Osteoblast (primary cell): Measurements from ENCODE around the gene RPL15. TPM values are rescaled to one million over a fixed set of nuclear protein-coding genes. Genes with fewer than 3 reads are reported as not detected.

Experiments
- DNase-seq: peaks from one replicate; pipeline ENCODE4 v3.0.0; 2011; ENCODE audit warnings: low spot score, mixed read lengths; ENCODE audit not compliant: insufficient read length; ENCODE audit errors: missing footprints
- H2AFZ ChIP-seq: 2 replicates; pipeline ENCODE4 v1.6.0; 2011; ENCODE audit warnings: mild to moderate bottlenecking, low read length
- H3K27ac ChIP-seq: 2 replicates; pipeline ENCODE4 v1.5.1; 2011; ENCODE audit warnings: mild to moderate bottlenecking, low read depth, low read length, moderate library complexity
- H3K27me3 ChIP-seq: 2 replicates; pipeline ENCODE4 v1.6.0; 2012; ENCODE audit warnings: mild to moderate bottlenecking, control low read depth, inconsistent platforms, low read length, moderate library complexity; ENCODE audit not compliant: insufficient read depth
- H3K36me3 ChIP-seq: 2 replicates; pipeline ENCODE4 v1.5.1; 2011; ENCODE audit warnings: mild to moderate bottlenecking, low read length, control low read depth, moderate library complexity; ENCODE audit not compliant: insufficient read depth
- H3K4me1 ChIP-seq: 2 replicates; pipeline ENCODE4 v1.5.1; 2011; ENCODE audit warnings: mild to moderate bottlenecking, low read length, control low read depth, moderate library complexity; ENCODE audit not compliant: insufficient read depth
- H3K4me2 ChIP-seq: 2 replicates; pipeline ENCODE4 v1.6.0; 2011; ENCODE audit warnings: mild to moderate bottlenecking, low read length; ENCODE audit not compliant: insufficient read depth
- H3K4me3 ChIP-seq: fragments of 200-600 bp; sonication (generic); 3 replicates; pipeline ENCODE4 v1.5.1; 2012; ENCODE audit warnings: mild to moderate bottlenecking, low read length, inconsistent platforms; ENCODE audit not compliant: insufficient read depth
- H3K79me2 ChIP-seq: 2 replicates; pipeline ENCODE4 v1.6.0; 2012; ENCODE audit warnings: mild to moderate bottlenecking, low read length, control low read depth, inconsistent platforms; ENCODE audit not compliant: insufficient read depth
- H3K9me3 ChIP-seq: 2 replicates; pipeline ENCODE4 v1.5.1; 2011; ENCODE audit warnings: low read depth, low read length, control low read depth
- H4K20me1 ChIP-seq: 2 replicates; pipeline ENCODE4 v1.6.0; 2012; ENCODE audit warnings: mild to moderate bottlenecking, low read length, control low read depth; ENCODE audit not compliant: insufficient read depth
- total RNA-seq: library from RNA; depleted of rRNA; stranded (reverse); fragments of >200 nt; gene quantifications from 2 replicates; pipeline ENCODE4 v1.2.3, GENCODE V29; 2012
- TF ChIP-seq, protein P1 (sequence below): IDR thresholded peaks from 2 replicates; pipeline ENCODE4 v1.5.1; 2011; ENCODE audit warnings: mild to moderate bottlenecking, low read depth, low read length, moderate library complexity; ENCODE audit errors: extremely low read depth

The RPL15 gene
- total RNA-seq, 1 donor = 1,871 TPM

DNA sequence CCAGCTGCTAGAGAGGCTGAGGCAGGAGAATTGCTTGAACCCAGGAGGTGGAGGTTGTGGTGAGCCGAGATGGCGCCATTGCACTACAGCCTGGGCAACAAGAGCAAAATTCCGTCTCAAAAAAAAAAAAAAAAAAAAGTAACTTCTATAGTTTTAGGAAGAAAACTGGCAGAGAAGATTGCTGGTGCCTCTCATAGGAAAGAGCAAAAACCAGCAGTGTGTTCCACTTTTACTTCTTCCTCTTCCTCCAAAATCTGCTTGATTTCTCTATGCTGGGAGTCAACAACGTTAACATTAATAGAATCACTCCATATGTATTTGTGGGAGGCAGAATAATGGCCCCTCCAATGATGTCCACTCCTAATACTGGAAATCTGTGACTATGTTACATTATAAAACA is 15.6 kb downstream of the RPL15 start:
- H3K4me3 ChIP-seq = no peak overlapping the region
- no peak overlapping the region for H3K4me2 ChIP-seq
- DNase-seq = no peak
- H4K20me1 ChIP-seq = no peaks in the 10 kb centered on the region
- H3K9me3 ChIP-seq = no peaks in the 10 kb centered on the region
- no peak overlapping the region for H2AFZ ChIP-seq
- no peaks in the 10 kb centered on the region for H3K36me3 ChIP-seq
- H3K79me2 ChIP-seq = no peaks in the 10 kb centered on the region
- H3K27ac ChIP-seq = no peak overlapping the region
- H3K27me3 ChIP-seq = peaks cover 4% of the 10 kb centered on the region
- no peaks in the 10 kb centered on the region for H3K4me1 ChIP-seq
- TF ChIP-seq, protein P1, sequence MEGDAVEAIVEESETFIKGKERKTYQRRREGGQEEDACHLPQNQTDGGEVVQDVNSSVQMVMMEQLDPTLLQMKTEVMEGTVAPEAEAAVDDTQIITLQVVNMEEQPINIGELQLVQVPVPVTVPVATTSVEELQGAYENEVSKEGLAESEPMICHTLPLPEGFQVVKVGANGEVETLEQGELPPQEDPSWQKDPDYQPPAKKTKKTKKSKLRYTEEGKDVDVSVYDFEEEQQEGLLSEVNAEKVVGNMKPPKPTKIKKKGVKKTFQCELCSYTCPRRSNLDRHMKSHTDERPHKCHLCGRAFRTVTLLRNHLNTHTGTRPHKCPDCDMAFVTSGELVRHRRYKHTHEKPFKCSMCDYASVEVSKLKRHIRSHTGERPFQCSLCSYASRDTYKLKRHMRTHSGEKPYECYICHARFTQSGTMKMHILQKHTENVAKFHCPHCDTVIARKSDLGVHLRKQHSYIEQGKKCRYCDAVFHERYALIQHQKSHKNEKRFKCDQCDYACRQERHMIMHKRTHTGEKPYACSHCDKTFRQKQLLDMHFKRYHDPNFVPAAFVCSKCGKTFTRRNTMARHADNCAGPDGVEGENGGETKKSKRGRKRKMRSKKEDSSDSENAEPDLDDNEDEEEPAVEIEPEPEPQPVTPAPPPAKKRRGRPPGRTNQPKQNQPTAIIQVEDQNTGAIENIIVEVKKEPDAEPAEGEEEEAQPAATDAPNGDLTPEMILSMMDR = no peak

DNA sequence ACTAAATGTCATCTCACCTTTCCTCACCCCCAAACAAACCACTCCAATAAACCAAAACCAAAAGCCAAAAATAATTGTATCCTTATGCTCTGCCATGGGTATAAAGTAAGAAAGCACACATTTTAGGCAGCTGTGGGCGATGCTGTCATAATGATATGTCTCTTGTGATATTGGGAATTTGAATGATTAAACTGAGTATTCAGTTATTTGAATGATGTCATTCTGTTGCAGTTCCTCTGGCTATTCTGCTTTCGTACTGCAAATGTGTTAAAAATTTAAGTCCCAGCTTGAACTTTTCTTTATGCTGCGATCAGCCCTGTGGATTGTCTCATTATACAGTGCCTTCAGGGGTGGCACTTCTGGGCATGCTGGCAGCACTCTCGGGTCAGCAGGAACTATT is 17.3 kb downstream of the RPL15 start:
- no peaks in the 10 kb centered on the region for H3K9me3 ChIP-seq
- TF ChIP-seq, protein P1 = no peak

DNA sequence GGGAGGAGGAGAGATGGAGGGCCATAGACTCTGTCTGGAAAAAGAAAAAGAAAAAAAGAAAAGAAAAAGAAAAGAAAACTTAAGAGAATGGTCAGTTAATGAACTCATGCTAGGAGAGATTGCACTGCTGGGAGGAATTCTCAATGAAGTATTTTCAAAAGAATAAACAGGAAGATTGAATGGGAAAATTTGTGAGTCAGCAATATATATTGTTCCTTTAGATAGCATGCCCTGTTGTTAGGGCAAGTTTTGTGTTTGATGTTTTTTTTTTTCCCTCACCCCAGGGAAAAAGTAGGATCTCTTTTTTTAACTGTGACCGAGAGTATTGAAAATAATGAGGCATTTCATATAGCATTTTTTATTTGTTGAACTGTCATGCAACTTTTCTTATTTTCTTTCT is 20.4 kb downstream of the RPL15 start:
- TF ChIP-seq, protein P1 = no peak
- Histone ChIP-seq H3K4me2 (no peak overlapping the region), H3K36me3 (no peaks in the 10 kb centered on the region), H4K20me1 (no peaks in the 10 kb centered on the region), H3K4me3 (no peak overlapping the region), H2AFZ (no peak overlapping the region), H3K9me3 (no peaks in the 10 kb centered on the region), H3K27ac (no peak overlapping the region), H3K79me2 (no peaks in the 10 kb centered on the region), H3K4me1 (no peaks in the 10 kb centered on the region), H3K27me3 (peaks cover 4% of the 10 kb centered on the region)
- DNase-seq = no peak

More for the DNA sequence above, 17.3 kb downstream of the RPL15 start:
- Histone ChIP-seq H3K4me3 (no peak overlapping the region), H3K4me2 (no peak overlapping the region), H4K20me1 (no peaks in the 10 kb centered on the region), H3K27ac (no peak overlapping the region), H3K79me2 (no peaks in the 10 kb centered on the region), H3K4me1 (no peaks in the 10 kb centered on the region), H3K36me3 (no peaks in the 10 kb centered on the region), H2AFZ (no peak overlapping the region), H3K27me3 (peaks cover 4% of the 10 kb centered on the region)
- DNase-seq = no peak

DNA sequence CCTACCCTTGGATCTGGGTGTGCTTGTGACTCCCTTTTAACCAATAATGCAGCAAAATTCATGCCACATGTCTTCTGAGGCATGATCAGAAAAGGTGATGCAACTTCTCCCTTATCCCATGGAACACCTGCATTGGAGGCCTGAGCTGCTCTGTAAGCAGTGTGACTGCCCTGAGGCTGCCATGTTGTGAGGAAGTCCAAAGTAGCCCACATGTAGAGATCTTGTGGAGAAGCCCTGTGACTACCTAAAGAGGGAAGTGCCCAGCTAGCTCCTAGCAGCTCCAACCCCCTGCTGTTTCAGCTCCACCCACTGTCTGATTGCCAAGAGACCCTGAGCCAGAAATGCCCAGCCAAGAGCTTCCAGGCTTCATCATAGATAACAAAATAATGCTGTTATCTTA is 21.8 kb downstream of the RPL15 start:
- TF ChIP-seq, protein P1 = no peak
- H2AFZ ChIP-seq = no peak overlapping the region
- no peak overlapping the region for H3K4me3 ChIP-seq
- no peaks in the 10 kb centered on the region for H4K20me1 ChIP-seq
- DNase-seq = no peak
- H3K36me3 ChIP-seq = no peaks in the 10 kb centered on the region
- H3K4me2 ChIP-seq = no peak overlapping the region
- no peaks in the 10 kb centered on the region for H3K9me3 ChIP-seq
- H3K27ac ChIP-seq = no peak overlapping the region
- H3K4me1 ChIP-seq = no peaks in the 10 kb centered on the region
- H3K27me3 ChIP-seq = peaks cover 7% of the 10 kb centered on the region
- no peaks in the 10 kb centered on the region for H3K79me2 ChIP-seq
